22Rv1 (cell line): ENCODE data around the gene STK25.

Experiments
- H3K27ac ChIP-seq: fragments of 450-650 bp; 2 replicates; pipeline ENCODE4 v1.5.1; 2017
- ZFX ChIP-seq: fragments of 450-650 bp; IDR thresholded peaks from 2 replicates; pipeline ENCODE4 v1.6.1; 2017; ENCODE audit warnings: antibody characterized with exemption, borderline replicate concordance
- TF ChIP-seq, protein P1 (sequence below): fragments of 450-650 bp; IDR thresholded peaks from 2 replicates; pipeline ENCODE4 v1.5.1; 2017; ENCODE audit warnings: mild to moderate bottlenecking

Gene STK25

GRCh38 chr2:241481687-241482086 lies 26.7 kb downstream of the STK25 start:
- TF ChIP-seq ZFX, result no peak
- H3K27ac ChIP-seq, result no peak overlapping the region

- TF ChIP-seq ZFX, result no peak
- TF ChIP-seq, protein P1, sequence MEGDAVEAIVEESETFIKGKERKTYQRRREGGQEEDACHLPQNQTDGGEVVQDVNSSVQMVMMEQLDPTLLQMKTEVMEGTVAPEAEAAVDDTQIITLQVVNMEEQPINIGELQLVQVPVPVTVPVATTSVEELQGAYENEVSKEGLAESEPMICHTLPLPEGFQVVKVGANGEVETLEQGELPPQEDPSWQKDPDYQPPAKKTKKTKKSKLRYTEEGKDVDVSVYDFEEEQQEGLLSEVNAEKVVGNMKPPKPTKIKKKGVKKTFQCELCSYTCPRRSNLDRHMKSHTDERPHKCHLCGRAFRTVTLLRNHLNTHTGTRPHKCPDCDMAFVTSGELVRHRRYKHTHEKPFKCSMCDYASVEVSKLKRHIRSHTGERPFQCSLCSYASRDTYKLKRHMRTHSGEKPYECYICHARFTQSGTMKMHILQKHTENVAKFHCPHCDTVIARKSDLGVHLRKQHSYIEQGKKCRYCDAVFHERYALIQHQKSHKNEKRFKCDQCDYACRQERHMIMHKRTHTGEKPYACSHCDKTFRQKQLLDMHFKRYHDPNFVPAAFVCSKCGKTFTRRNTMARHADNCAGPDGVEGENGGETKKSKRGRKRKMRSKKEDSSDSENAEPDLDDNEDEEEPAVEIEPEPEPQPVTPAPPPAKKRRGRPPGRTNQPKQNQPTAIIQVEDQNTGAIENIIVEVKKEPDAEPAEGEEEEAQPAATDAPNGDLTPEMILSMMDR, result no peak
- H3K27ac ChIP-seq, result no peak overlapping the region
Measured at GRCh38 chr2:241479026-241479898, 29.1 kb downstream of the STK25 start.

DNA sequence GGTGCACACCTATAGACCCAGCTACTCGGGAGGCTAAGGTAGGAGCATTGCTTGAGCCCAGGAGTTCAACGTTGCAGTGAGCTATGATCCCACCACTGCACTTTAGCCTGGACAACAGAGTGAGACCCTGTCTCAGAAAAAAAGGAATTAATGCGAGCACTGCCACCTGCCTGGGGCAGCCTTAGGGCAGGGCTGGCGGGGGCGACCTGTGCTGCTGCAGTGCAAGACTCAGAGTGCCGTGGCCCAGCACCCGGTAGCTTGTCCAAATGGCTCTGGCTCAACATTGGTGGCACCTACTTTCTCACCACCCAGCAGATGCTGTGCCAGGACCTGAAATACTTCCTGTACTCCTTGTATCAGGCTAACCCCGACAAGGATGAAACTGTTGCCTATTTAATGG lies 30.2 kb downstream of the STK25 start:
- TF ChIP-seq, protein P1, result no peak
- no peak for TF ChIP-seq ZFX
- H3K27ac ChIP-seq, result no peak overlapping the region

GRCh38 chr2:241475267-241475666 lies 33.1 kb downstream of the STK25 start:
- peak overlapping the region; percentile 45 for H3K27ac ChIP-seq
- no peak for TF ChIP-seq ZFX
- TF ChIP-seq, protein P1, result no peak

GRCh38 chr2:241473399-241473798 lies 35.0 kb downstream of the STK25 start:
- TF ChIP-seq ZFX, result no peak
- TF ChIP-seq, protein P1, result no peak
- H3K27ac ChIP-seq, result no peak overlapping the region

- TF ChIP-seq, protein P1, result no peak
- no peak for TF ChIP-seq ZFX
- no peak overlapping the region for H3K27ac ChIP-seq
Measured at GRCh38 chr2:241469746-241470145, 38.6 kb downstream of the STK25 start.

DNA sequence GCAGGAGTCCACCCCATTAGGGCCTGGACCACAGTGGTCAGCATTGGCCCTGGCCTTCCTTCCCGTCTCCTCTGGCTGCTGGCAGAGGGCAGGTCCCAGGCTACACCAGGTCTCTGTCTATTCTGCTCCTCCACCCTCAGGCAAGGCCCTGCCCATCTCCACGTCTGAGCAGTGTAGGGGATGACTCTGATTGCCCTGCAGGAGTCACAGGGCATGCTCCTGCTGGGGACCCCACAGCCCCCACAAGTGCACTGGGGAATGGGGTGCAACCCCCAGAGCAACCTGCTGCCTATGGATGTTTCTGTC lies 40.0 kb downstream of the STK25 start:
- TF ChIP-seq ZFX, result no peak
- TF ChIP-seq, protein P1, result no peak
- no peak overlapping the region for H3K27ac ChIP-seq
